HG02759 (cell line): ENCODE results near the gene AMOTL1.

ENCODE experiments used
- ATAC-seq: cut with Tn5 transposase; IDR thresholded peaks from one replicate; pipeline ENCODE4 v1.9.1; 2021; ENCODE audit warnings: mild to moderate bottlenecking, moderate library complexity; ENCODE audit not compliant: unreplicated experiment

AMOTL1 gene

DNA sequence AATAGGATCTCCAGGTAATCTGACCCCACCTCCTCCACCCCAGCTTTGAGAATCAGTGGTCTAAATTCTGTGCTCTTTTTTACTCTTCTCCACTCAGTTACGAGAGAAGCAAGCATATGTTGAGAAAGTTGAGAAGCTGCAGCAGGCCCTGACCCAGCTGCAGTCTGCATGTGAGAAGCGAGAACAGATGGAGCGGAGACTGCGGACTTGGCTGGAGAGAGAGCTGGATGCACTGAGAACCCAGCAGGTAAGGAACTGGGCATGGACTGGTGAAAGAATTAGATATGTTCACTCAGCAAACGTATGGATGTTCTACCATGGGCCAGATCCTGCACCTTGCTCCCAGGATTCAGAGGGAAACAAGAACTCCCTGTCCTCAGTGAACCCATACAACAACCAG lies 85.7 kb downstream of the AMOTL1 start:
- no peak for ATAC-seq

DNA sequence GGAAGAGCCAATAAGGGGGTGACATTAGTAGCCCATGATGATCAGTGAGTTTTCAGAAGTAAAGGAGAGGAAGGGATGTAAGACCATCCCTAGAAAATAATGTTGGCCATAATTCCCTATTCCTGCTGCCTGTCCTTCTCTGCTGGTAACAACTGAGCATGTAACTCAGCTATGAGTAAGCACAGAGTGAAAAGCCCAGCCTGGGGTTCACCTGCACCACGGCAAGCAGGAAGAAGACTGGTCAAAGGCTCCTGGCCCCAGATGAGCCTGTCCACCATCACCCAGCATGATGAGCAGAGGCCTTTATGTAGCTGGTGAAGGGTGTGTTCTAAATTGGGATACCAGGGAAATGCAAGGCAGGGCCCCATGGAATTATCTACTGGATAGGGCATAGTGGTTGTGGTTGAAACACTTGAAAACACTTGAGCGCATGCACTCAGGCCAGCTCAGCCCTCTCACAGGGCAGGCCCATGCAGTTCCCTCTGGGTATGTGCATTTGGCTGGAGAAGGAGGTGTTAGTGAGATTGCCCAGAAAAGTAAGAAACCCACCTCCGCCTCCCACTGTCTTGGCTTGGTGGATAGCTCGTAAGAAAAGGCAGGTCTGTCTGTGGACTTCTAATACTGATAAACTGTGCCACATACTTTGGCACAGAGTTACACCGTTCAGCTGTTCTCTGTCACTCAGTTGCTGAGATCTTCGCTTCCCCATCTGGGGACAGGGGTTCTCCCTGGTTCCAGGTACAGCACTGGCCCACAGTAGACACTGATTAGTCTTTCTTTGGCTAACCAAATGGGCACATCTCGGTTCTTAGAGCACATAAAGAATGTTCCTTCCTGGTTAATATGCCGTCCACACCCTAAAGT lies 86.8 kb downstream of the AMOTL1 start:
- ATAC-seq = no peak

DNA sequence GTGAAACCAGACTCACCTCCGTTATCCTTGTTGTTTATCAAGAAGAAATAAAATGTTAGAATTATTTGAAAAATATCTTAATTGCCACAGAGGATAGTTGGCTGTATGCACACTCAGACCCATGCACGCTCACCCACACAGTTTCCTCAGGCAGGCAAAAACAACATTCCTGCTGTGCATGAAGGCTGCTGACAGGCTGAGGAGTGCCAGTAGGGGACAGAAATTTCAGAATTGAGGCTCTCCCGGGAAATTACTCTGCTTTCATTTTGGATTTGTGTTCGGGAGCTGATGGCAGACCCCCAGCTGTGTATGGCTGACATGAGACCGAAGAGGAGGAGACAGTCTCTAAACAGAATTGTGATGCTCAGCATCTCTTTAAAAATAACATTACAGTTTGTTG lies 87.5 kb downstream of the AMOTL1 start:
- ATAC-seq = no peak

DNA sequence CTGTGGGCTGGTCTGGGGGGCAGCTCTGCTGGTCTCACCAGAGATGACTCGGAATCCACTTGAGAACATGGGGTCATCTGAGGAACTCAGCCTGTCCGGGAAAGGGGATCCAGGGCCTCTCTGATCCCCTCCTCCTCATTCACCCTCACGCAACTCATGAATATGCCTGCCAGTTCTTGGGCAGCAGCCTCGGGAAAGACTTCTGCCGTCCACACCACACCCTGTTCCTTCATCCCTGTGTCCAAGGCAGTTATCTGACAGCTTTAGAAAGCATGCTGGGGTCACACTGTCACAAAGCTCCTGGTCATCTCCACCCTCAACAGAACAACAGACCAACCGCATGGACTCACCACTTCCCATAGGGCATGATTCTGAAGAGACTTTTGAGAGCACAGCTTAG lies 88.3 kb downstream of the AMOTL1 start:
- ATAC-seq = no peak

DNA sequence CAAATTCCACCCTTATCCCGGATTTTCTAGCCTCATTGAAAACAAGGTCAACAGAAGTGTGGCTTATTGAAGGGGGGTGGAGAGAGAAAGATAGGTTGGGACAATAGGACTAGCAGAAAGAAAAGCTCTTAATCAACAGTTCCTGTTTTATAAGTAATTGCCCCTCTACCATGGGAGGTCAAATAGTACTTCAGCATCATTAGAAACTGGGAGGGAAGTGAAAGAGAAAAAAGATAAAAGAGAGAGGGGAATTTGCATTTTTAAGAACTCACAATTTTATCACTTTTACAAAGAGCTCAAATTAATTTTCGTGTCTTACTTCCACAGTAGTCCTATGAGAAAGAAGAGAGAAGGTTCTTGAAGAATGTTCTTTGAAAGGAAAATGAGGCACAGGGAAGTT lies 89.2 kb downstream of the AMOTL1 start:
- no peak for ATAC-seq

DNA sequence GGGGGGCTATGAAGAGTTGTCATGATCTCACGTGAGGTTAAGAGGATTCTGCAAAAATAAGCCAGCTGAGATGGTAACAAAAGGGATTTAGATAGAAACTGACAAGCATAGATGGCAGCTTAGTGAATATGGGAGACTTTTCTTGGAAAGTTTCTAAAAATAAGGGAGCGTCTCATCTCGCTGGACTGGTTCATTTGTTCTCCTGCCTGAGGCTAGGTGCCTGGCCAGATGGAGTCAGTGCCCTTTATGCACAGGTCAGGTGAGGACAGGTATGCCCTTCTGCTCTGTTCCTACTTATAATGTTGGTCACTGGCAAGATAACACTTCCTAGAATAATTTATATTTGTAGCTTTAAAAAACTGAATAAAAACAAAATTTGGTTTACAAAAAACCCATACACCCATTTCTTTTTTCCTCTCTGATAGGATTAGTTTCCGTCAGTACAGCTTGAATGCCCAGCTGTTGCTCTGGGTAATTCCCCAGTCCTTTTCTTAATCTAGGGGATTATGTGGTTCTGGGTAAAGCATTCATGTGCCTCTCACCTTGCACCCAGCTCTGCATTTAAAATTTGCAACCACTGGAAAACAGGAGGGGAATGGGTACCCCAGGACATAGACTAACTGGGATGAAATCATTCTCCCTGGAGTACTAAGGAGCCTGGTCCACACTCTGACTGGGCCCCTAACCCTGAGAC lies 90.0 kb downstream of the AMOTL1 start:
- ATAC-seq = no peak

DNA sequence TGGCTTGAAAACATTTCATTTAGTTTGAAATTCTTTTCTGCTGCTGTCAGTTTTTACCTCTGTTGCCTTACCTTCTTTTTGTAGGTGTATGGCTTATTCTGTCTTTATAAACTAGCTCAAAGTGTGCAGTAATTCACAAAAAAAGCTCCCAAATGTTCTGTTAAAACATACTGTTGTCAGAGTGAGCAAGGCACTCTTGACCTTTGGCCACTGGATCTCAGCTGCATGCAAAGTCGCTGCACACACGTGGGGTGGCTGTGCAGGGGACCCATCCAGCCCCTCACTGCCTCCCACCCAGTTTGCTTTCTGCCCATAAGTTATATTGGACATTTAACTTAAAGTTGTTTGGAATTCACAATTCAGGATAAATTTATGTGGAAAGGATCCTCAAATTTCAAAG lies 92.2 kb downstream of the AMOTL1 start:
- ATAC-seq = no peak

DNA sequence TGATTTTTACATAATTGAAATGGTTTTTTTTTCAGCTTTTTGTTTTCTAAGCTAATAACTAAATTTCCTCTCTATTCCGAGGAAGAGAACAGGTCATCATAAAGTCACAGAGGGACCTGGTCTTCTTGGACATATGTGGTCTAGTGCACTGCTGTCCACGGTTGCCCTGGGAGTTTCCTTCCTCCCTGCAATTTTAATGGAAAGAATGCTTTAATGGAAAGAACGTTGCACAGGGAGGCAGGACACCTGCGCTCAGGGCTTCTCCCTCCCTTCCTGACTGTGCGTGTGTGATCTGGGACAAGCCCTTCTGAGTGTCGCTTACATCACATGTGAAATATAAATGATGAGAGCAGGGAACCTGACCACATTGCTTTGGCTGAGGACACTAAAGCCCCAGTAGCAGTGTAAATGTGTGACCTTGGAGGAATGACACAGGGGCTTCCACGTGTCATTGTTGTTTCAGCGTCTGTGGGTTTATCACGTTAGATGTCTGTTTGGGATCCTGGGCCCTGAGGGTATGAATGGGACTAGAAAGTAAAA lies 93.2 kb downstream of the AMOTL1 start:
- no peak for ATAC-seq

DNA sequence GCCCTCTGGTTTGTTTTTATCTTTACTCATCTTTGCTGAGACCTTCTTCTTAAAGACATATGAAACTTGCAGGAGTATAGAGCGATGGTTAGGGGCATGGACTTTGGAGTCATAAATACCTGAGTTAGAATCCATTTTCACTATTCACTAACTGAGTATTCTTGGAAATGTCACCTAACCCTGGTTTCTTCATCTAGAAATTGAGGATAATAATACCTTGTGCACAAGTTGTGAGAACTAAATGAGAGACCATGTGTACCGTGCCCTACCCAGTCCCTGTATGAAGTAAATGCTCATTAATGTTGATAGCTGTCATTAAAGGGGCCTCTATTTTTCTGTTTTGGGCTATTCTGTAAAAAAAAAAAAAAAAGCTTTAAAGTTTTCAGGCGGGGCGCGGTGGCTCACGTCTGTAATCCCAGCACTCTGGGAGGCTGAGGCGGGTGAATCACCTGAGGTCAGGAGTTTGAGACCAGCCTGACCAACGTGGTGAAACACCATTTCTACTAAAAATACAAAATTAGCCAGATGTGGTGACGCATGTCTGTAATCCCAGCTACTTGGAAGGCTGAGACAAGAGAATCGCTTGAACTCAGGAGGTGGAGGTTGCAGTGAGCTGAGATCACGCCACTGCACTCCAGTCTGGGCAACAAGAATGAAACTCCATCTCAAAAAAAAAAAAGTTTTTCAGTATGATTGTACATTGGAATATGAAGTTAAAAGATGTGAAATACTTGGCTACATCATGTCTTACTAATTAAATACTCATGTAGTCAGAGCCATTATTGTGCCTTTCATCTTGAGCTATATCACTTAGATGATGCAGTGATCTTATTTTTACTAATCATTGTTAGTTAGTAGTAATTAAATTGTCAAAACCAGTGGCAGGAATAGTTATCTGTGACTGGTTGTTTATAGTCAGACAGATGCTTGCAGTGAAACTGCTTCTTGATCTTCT lies 95.0 kb downstream of the AMOTL1 start:
- ATAC-seq = no peak

DNA sequence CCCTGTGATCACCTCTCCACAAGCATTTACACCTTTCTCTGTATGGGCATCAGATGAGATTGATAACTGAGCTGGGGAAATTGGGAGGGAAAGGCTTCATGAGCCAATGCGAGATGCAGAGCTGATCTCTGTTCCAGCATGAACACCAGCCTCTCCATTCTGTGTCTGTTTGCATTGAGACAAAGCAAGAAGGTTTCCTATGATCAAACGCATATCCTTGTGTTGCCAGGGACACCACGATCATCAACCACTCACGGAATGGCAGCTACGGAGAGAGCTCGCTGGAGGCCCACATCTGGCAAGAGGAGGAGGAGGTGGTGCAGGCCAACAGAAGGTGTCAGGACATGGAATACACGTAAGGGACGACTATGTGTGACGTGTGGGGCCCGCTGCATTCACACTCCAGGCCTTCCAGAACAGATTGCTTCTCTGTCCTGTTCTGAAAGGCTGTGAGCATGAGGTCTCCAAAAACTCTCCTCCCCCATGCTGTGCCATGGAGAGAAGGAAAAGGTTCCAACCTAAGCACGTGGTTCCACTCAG lies 96.4 kb downstream of the AMOTL1 start:
- no peak for ATAC-seq

DNA sequence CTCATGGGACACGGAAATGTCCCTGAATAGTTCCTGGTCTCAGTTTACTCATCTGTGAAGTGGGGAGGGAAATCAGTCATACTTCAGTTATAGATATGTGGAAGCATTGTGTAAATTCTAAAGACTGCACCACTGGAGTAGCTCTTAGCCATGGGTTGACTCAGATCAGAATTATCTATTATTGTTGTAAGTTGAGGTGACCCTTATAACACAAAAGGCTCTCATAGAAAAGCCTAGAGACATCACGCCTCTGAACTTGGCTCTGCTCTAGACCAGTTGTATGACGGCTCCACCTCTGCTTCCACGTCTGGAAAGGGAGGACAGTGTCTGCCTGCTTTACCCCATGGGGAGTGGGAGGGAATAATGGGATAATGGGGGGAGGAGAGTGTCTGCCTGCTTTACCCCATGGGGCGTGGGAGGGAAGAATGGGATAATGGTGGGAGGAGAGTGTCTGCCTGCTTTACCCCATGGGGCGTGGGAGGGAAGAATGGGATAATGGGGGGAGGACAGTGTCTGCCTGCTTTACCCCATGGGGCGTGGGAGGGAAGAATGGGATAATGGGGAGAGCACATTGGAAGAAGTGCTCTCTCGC lies 98.2 kb downstream of the AMOTL1 start:
- ATAC-seq = no peak

DNA sequence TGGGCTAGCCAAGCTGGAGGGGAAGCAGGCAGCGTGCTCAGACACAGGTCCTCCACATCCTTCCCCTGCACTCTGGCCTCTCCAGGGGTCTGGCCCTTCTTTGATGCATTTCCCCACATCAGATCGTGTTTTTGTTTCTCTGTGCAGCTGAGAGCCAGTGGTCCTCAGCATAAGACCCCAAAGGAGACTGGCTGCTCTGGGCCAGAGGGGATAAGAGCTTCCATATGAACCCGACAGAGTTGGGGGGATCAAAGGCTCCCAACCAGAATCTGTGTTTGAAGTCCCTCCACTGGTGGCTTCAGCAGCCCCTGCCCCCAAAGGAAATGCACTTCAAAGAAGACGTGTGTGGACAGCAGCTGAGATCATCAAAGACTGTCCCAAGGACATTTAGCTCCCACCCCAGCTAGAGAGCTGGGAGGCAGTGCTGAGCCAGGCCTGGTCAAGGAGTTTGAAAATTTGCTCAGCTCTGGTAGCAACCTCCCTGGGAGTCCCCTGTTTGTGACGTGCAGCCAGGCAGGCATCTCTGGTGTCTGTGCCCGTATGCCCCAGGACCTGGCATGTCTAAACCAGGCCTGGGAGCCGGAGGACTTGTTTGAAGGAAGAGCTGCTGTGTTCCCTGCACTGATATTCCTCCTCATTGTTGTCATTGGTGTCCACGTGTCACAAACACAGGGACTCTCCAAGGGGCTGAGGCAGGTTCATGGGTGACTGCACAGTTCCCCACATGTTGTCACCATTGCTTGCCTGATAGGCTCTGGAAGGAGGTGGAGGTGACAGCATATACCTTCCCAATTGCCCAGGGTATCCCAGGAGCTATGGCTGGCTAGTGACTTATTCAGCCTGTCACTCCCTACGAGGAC lies 99.0 kb downstream of the AMOTL1 start:
- ATAC-seq = peak; percentile 45

DNA sequence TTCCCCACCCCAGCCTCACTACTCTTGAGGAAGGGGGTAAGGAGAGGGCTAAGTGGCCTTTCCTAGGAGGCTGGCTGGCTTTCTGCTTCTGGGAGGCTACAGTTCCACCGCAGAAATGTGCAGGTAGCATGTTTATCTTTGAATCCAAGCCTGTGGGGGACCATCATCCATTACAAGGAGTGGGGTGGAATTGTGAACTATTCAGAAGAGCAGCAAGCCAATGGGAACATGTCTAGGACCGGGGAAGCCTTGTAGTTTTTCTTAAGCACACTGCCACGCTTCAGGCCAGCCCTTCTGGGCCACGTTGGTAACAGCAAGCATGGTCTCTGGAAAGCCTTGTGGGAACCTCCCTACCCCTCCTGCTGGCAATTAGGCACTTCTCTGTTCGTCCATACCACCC lies 100.3 kb downstream of the AMOTL1 start:
- no peak for ATAC-seq

DNA sequence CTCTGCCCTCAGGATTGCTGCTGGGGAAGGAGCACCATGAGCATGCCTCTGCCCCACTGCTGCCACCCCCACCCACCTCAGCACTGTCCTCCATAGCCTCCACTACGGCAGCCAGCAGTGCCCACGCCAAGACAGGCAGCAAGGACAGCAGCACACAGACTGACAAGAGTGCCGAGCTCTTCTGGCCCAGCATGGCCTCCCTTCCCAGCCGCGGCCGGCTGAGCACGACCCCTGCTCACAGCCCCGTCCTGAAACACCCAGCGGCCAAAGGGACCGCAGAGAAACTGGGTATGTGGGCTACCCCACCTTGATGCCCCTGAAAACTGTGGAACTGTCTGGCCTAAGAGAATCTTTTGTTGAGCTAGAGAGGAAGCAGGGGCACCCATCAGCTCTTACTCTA lies 101.0 kb downstream of the AMOTL1 start:
- ATAC-seq = no peak

DNA sequence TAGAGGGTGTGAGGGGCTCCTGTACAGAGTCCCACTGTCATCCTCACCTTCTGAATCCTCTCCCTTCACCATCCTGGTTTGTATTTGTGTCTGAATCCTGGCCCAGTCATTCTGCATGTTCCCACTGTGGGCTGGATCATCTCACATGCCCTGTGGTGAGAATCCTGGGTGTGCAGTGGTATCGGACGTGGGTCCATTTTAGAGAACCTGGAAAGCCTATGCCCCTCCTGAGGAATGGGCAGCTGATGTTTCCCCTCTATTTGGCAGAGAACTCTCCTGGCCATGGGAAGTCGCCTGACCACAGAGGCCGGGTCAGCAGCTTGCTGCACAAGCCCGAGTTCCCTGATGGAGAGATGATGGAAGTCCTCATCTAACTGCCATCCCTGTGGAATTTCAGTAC lies 102.3 kb downstream of the AMOTL1 start:
- no peak for ATAC-seq

DNA sequence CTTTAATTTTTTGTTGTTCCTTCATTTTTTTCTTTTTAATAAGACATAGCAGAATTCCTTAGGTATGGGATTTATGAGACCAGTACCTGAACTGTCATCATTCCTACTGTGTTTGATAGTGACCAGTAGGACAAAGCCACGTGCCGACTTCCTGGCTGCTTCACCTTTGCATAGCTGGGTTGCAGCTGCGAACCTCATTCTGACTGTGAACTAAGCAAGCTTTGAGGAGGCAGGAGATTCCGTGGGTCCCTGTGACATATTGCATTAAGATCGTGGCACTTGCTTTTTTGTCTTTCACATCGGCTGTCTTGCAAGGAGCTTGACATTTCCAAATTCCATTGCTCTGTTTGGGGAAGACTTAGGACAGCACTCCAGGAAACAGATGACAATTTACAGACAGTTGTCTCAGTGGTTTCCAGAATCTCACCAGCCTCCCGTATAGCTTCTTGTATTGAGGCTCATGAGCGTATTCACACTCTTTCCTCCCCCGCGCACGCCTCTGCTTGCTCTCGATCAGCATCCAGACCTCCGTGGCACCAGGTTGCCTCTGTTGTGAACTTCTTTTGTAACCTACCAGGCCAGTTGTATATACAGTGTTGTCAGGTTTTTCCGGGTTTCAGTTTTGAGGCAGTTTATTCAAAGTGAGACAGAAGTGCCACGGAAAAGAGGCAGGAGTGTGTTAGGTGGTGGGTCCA lies 103.5 kb downstream of the AMOTL1 start:
- no peak for ATAC-seq

DNA sequence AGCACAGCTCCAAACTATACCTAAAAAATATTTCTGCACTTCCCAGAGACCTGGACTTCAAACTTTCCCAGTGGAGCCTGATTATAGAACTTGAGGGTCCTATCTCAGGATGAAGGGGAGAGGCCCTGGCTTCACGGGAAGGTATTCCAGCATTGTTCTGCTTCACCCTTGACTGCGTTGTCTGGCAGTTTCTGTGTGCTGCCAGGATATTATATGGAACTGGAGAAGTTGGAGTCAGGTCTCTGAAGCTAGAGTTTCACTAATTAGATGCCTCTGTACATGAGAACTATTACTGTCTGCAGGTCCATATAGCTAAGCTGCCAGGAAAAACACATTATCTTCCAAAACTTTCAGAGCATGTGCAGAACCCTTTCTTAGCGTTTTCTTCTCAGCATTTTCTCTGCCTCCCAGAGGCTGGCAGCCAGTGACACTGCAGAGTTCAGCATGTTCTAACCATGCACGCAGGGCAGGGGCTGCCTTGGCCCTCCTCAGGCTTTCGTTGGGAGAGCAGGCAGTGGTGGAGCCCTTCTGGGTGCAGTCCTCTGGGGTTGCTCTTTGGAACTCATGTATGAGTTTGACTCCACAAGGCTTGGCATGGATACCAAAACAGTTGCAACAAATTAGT lies 105.9 kb downstream of the AMOTL1 start:
- ATAC-seq = no peak

DNA sequence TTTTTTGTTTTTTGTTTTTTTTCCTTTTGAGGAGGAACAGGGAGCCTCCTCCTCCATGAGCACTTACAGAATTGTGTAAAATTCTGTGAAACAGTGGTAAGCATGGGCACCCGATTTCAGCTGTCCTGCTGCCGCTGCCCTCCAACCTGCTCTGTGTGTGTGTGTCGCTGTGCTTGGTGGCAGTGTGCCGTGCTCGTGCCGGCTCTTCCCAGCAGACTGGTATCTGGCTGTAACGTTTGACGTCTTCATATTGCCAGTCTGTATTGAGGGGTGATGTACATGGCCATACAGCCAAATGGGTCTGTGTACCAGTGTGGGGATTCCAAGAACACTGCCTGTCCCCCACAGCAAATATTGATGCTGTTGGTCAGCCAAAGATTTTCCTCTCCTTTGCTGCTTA lies 108.1 kb downstream of the AMOTL1 start:
- peak; percentile 13 for ATAC-seq
